Fibroblast of lung (primary cell): ENCODE data around the gene PRODH2.

Experiments
- CTCF ChIP-seq, 2 donors: IDR thresholded peaks in 1 of 2; conservative IDR thresholded peaks in 1 of 2; 1 replicate in 1 of 2; 2 replicates in 1 of 2; pipeline ENCODE4 v1.5.1; 2011 to 2012; ENCODE audit warnings: low read length in 2 of 2, control low read depth in 1 of 2, inconsistent platforms in 1 of 2, low read depth in 1 of 2, mild to moderate bottlenecking in 1 of 2
- EZH2 ChIP-seq: IDR thresholded peaks from 2 replicates; pipeline ENCODE4 v1.5.1; 2012; ENCODE audit warnings: low read length, control low read depth, mild to moderate bottlenecking; ENCODE audit errors: missing control alignments

- TF ChIP-seq CTCF (conservative IDR thresholded peaks at IDR 0.05 in 1 of 2, IDR thresholded peaks at IDR 0.05 in 1 of 2; ENCODE audit: low read depth in 1 of 2, low read length in 2 of 2) (no peak), EZH2 (no peak)
Observed at GRCh38 chr19:35859414-35859813, 46.8 kb upstream of the PRODH2 start.
